PC-3 (cell line): ENCODE results near the gene SLCO3A1. TPM values are rescaled to one million over a fixed set of nuclear protein-coding genes. Genes with fewer than 3 reads are reported as not detected.

Source experiments
- ATAC-seq: fragments of 200-7000 bp; cut with Tn5 transposase; 2 replicates; pipeline ENCODE4 v1.9.1; 2020; ENCODE audit warnings: mild to moderate bottlenecking, moderate library complexity
- BruUV-seq: library from RNA; stranded (reverse); fragments of 400-500 nt; replicated peaks from 2 replicates; lab custom pipeline; 2021; lab: Mats Ljungman, UMichigan
- CTCF ChIA-PET: fragments of 300-600 bp; sonication (Branson Sonifier 250); formaldehyde crosslinking; loops from one replicate; lab custom pipeline; 2022; ENCODE audit warnings: antibody characterized with exemption; lab: Charles Lee
- POLR2A ChIA-PET: fragments of 300-600 bp; sonication (Branson Sonifier 250); formaldehyde crosslinking; loops from one replicate; lab custom pipeline; 2022; ENCODE audit warnings: antibody characterized with exemption; ENCODE audit not compliant: unreplicated experiment; lab: Charles Lee
- DNase-seq: peaks from one replicate; pipeline ENCODE4 v3.0.0-alpha.2; 2015
- H2AFZ ChIP-seq: fragments of 300-600 bp; sonication (generic); 2 replicates; pipeline ENCODE4 v1.6.0; 2016; ENCODE audit warnings: antibody characterized with exemption, low read length
- H3F3A ChIP-seq: fragments of 300-600 bp; sonication (generic); one replicate; pipeline ENCODE4 v1.6.0; 2017; ENCODE audit warnings: antibody characterized with exemption, low read length, control low read depth, mild to moderate bottlenecking; ENCODE audit not compliant: unreplicated experiment
- H3K27ac ChIP-seq: fragments of 300-600 bp; sonication (generic); 2 replicates; pipeline ENCODE4 v1.5.1; 2016; ENCODE audit warnings: mild to moderate bottlenecking, low read length
- H3K27me3 ChIP-seq: fragments of 300-600 bp; sonication (generic); 2 replicates; pipeline ENCODE4 v1.6.1; 2016; ENCODE audit warnings: low read length, mixed read lengths
- H3K36me3 ChIP-seq: fragments of 300-600 bp; sonication (generic); 2 replicates; pipeline ENCODE4 v1.6.1; 2016; ENCODE audit warnings: low read depth, mixed run types, low read length, mixed read lengths
- H3K4me1 ChIP-seq: fragments of 300-600 bp; sonication (generic); 2 replicates; pipeline ENCODE4 v1.5.1; 2016; ENCODE audit warnings: low read length; ENCODE audit not compliant: insufficient read depth
- H3K4me2 ChIP-seq: fragments of 300-600 bp; sonication (generic); 2 replicates; pipeline ENCODE4 v1.6.0; 2016; ENCODE audit warnings: low read length
- H3K4me3 ChIP-seq: fragments of 300-600 bp; sonication (generic); 2 replicates; pipeline ENCODE4 v1.5.1; 2016; ENCODE audit warnings: mild to moderate bottlenecking, low read length, mixed read lengths
- H3K79me2 ChIP-seq: fragments of 300-600 bp; sonication (generic); 2 replicates; pipeline ENCODE4 v1.6.1; 2017; ENCODE audit warnings: low read length, mixed read lengths
- H3K9ac ChIP-seq: fragments of 300-600 bp; sonication (generic); 2 replicates; pipeline ENCODE4 v1.6.0; 2016; ENCODE audit warnings: mild to moderate bottlenecking, low read length
- H3K9me2 ChIP-seq: fragments of 300-600 bp; sonication (generic); replicated peaks from 2 replicates; pipeline ENCODE4 v1.6.1; 2016; ENCODE audit warnings: mixed run types, low read length, mixed read lengths
- H3K9me3 ChIP-seq: fragments of 300-600 bp; sonication (generic); 2 replicates; pipeline ENCODE4 v1.6.1; 2016; ENCODE audit warnings: low read length, mixed read lengths
- H4K20me1 ChIP-seq: fragments of 300-600 bp; sonication (generic); 2 replicates; pipeline ENCODE4 v1.6.1; 2016; ENCODE audit warnings: low read length, mixed read lengths
- EZH2 ChIP-seq: fragments of 300-600 bp; sonication (generic); IDR thresholded peaks from one replicate; pipeline ENCODE4 v1.6.1; 2017; ENCODE audit warnings: antibody characterized with exemption, mild to moderate bottlenecking, low read length; ENCODE audit not compliant: unreplicated experiment
- EZH2phosphoT487 ChIP-seq: fragments of 300-600 bp; sonication (generic); IDR thresholded peaks from 2 replicates; pipeline ENCODE4 v1.6.1; 2018; ENCODE audit warnings: mild to moderate bottlenecking, antibody characterized with exemption, low read length, borderline replicate concordance
- intact Hi-C: fragments of 100-400 bp; cut with micrococcal nuclease; formaldehyde crosslinking; loops from 2 replicates; pipeline ENCODE4 v1.9.0; 2023
- total RNA-seq: library from RNA; depleted of rRNA; stranded (reverse); fragments of >200 nt; gene quantifications from 2 replicates; pipeline ENCODE4 v1.2.3, GENCODE V29; 2014
- TF ChIP-seq, protein P1 (sequence below): fragments of 300-600 bp; sonication (generic); conservative IDR thresholded peaks from 2 replicates; pipeline ENCODE4 v1.5.1; 2017; ENCODE audit warnings: antibody characterized with exemption, low read depth, mild to moderate bottlenecking, low read length

Gene SLCO3A1
- total RNA-seq, 1 experiment from 2014 or later = 0.07 TPM

DNA sequence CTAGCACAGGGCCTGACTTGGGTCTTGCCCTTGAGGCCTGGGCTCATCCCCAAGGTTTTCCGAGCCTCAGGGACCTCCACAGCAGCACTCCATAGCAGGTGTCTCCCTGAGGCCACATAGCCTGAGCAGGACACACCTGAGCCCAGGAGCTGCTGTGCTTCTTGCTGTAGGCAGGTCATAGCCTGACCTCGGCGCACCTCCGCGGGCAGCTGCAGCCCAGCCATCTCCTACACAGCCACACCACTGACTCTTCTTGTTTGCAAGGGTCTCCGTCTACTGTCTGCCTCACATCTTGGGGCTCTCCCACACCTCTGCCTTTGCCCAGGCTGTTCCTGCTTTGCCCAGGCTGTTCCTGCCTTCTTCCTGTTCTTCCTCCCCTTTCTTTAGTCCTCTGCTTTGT, 224.8 kb downstream of the SLCO3A1 start:
- BruUV-seq = no TSS peak
- Histone ChIP-seq H3K4me3 (no peak overlapping the region), H3F3A (no peaks in the 10 kb centered on the region), H3K36me3 (no peaks in the 10 kb centered on the region), H3K4me1 (no peaks in the 10 kb centered on the region), H2AFZ (no peak overlapping the region), H3K79me2 (no peaks in the 10 kb centered on the region), H3K4me2 (no peak overlapping the region), H3K9ac (no peak overlapping the region), H3K9me2 (no peaks in the 10 kb centered on the region), H4K20me1 (no peaks in the 10 kb centered on the region), H3K9me3 (no peaks in the 10 kb centered on the region), H3K27me3 (peaks cover 29% of the 10 kb centered on the region), H3K27ac (no peak overlapping the region)
- ATAC-seq (no peak), DNase-seq (no peak)
- intact Hi-C loops = no loop called here
- ChIA-PET CTCF (no interaction called here), POLR2A (no interaction called here)
- TF ChIP-seq, protein P1, sequence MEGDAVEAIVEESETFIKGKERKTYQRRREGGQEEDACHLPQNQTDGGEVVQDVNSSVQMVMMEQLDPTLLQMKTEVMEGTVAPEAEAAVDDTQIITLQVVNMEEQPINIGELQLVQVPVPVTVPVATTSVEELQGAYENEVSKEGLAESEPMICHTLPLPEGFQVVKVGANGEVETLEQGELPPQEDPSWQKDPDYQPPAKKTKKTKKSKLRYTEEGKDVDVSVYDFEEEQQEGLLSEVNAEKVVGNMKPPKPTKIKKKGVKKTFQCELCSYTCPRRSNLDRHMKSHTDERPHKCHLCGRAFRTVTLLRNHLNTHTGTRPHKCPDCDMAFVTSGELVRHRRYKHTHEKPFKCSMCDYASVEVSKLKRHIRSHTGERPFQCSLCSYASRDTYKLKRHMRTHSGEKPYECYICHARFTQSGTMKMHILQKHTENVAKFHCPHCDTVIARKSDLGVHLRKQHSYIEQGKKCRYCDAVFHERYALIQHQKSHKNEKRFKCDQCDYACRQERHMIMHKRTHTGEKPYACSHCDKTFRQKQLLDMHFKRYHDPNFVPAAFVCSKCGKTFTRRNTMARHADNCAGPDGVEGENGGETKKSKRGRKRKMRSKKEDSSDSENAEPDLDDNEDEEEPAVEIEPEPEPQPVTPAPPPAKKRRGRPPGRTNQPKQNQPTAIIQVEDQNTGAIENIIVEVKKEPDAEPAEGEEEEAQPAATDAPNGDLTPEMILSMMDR = no peak
- TF ChIP-seq EZH2 (no peak), EZH2phosphoT487 (no peak)

DNA sequence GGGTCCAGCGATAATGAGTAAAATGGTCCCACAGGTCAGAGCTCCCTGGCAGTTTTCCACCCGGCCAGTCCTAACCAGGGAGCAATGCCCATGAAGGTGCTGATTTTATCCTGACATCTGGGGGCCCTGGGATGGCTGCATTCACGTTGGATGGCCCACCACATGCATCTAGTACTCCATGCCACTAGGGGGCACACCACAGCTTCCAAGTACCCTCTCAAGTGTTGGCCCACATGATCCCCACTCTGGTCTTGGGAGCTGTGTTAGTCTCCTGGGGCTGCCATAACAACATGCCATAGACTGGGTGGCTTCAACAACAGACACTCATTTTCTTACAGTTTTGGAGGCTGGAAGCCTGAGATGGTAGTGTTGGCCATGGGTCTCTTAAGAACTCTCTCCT, 225.5 kb downstream of the SLCO3A1 start:
- Histone ChIP-seq H3K36me3 (no peaks in the 10 kb centered on the region), H4K20me1 (no peaks in the 10 kb centered on the region), H3F3A (no peaks in the 10 kb centered on the region), H3K4me3 (no peak overlapping the region), H3K27ac (no peak overlapping the region), H3K4me2 (no peak overlapping the region), H2AFZ (no peak overlapping the region), H3K27me3 (peaks cover 36% of the 10 kb centered on the region), H3K9me3 (no peaks in the 10 kb centered on the region), H3K9ac (no peak overlapping the region), H3K4me1 (no peaks in the 10 kb centered on the region), H3K79me2 (no peaks in the 10 kb centered on the region), H3K9me2 (no peaks in the 10 kb centered on the region)
- DNase-seq (no peak), ATAC-seq (no peak)
- intact Hi-C loops = no loop called here
- BruUV-seq = no TSS peak
- TF ChIP-seq EZH2 = no peak
- TF ChIP-seq, protein P1 = peak; percentile 48
- POLR2A ChIA-PET = no interaction called here
- CTCF ChIA-PET = no interaction called here

DNA sequence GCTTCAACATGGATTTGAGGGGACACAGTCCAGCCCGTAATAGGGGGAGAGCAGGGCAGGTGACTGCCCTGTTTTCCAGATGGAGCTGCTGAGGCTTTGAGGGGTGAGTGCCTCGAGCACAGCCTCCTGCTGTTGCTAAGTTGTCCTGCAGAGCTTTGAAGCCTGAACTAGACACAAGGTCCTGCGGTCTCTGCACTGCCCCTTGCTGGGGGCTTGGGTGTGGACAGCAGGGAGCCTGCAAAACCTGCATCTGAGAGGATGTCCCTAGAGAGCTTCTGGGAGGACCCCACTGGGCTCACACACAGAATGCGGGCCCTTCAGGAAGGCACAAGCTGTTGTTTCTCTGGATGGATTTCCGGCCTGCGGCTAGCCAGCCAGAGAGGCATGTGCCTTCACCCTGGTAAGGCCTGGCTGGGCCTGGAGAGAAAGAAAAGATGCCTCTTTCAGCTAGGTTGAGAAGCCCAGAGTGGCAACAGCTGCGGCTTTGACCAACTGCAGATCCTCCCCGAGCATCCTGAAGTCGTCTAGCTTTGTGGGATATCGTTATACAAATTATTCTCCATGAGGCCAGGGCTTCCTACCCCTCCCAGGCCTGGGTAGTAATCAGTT, 226.2 kb downstream of the SLCO3A1 start:
- Histone ChIP-seq H3K4me1 (no peaks in the 10 kb centered on the region), H3K4me2 (no peak overlapping the region), H3K4me3 (no peak overlapping the region), H3K27me3 (peaks cover 33% of the 10 kb centered on the region), H2AFZ (no peak overlapping the region), H3F3A (no peaks in the 10 kb centered on the region), H4K20me1 (no peaks in the 10 kb centered on the region), H3K27ac (no peak overlapping the region), H3K9me2 (no peaks in the 10 kb centered on the region), H3K9me3 (no peaks in the 10 kb centered on the region), H3K36me3 (no peaks in the 10 kb centered on the region), H3K9ac (no peak overlapping the region), H3K79me2 (no peaks in the 10 kb centered on the region)
- ATAC-seq = no peak
- intact Hi-C loops = loop anchor here (10.0 kb wide), 1 partner anchor 1025 kb away; no protein-coding TSS in a partner anchor
- TF ChIP-seq, protein P1 = no peak
- no peak for TF ChIP-seq EZH2phosphoT487
- no peak for TF ChIP-seq EZH2
- no peak for DNase-seq
- no TSS peak for BruUV-seq
- CTCF ChIA-PET = no interaction called here
- POLR2A ChIA-PET = no interaction called here
